ENCODE measurements around the gene PHLDB3.

Gene PHLDB3

DNA sequence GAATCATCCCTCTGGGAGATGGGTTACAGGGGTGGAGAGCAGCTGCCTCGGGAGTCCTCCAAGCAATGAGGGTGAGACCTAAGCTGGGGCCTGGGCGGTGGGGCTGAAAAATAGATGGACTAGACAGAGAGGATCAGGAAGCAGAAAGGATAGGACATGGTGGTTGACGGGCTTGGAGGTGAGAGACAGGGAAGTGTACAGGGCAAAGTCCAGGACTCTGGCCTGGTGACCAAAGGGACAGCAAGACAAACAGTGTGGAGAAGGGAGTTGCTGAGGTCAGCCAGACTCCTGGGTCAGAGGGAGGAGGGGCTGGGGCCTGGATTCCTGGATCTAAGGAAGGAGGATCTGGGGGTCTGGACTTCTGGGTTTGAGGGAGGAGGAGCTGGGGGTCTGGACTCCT lies 5.5 kb downstream of the PHLDB3 start:
- no peak for DNase-seq (ENCODE audit: low spot score)

GRCh38 chr19:43498233-43498842 lies 6.2 kb downstream of the PHLDB3 start:
- DNase-seq (ENCODE audit: low spot score) = no peak

DNA sequence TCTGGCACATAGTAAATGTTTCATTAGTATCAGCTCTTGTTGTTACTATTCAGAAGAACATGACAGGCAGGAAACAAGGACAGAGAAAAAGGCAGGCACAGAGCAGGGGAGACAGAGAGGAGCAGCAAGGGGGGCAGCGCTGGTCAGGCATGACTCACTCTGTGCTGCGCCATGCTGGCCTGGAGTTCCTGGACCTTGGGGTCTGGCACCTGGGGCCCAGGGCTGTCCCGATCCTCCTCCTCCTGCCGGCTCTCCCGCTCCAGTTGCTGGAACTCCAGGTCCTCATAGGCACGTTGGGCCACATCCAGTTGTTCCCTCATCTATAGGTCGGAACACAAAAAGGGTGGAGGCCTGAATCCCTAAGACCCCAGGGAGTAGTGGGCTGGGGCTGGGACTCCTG lies 7.6 kb downstream of the PHLDB3 start:
- no peak for DNase-seq (ENCODE audit: low spot score)

DNA sequence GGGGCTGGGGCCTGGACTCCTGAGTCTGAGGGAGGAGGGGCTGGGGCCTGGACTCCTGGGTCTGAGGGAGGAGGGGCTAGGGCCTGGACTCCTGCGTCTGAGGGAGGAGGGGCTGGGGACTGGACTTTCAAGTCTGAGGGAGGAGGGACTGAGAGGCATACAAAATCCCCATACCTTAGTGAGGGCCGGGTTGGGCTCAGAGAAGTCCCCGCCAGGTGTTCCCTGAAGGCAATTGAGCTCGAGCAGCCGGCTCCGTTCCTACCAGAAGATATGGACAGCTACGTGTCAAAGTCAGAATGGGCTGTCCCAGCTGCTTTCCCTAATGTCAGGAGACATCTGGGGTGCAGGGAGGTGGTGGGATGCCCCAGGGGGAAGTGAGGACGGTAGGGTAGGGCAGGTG lies 9.5 kb downstream of the PHLDB3 start:
- DNase-seq (ENCODE audit: low spot score) = no peak

DNA sequence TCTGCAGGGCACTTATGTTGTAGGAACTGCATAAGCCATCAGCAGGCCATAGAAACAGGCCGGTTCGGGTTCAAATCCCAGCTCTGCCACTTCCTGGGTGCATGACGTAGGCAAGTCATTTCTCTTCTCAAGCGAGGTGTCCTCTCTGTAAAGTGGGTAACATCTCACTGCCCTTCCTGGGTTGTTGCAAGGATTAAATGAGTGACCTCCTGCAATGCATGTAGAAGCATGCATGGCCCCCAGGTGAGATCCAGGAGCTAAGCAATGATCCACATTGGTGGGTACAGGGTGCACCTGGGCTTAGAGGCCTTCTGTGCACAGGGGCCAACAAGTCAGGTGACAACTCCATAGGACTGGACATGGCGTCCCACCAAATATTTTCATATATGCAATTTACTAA lies 13.8 kb downstream of the PHLDB3 start:
- DNase-seq (ENCODE audit: low spot score) = no peak

DNA sequence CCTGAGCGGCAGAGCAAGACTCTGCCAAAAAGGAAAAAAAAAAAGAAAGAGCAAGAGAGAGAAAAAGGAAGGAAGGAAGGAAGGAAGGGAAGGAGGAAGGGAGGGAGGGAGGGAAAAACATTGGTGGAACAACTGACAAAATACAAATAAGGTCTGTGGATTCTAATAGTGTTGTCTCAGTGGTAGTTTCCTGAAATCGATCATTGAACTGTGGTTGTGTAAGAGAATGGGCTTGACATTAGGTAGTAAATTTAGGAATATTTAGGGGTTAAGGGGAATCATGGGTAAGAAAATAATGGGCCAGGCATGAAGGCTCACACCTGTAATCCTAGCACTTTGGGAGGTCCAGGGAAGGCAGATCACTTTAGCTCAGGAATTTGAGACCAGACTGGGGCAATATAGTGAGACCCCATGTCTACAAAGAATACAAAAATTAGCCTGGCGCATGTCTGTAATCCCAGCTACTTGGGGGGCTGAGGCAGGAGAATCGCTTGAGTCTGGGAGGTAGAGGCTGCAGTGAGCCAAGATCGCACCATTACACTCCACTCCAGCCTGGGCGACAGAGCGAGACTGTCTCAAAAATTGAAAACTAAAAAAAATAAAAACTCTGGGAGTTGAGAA lies 14.5 kb downstream of the PHLDB3 start:
- no peak for DNase-seq (ENCODE audit: low spot score)

DNA sequence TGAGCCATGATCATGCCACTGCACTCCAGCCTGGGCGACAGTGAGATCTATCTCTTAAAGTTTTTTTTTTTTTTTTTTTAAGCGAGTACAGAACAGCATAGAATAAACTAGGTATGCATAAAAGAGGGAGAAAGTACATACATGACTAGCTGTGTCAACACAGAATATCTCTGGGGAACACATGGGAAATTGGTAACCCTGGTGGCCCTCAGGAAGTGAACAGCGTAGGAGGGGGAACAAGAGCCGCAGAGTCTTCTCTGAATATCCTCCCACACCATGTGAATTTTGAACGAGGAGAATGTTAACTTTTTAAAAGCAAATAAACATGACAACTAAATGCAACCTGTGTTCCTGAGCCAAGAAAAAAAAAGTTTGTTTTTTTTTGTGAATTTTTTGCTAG lies 15.2 kb downstream of the PHLDB3 start:
- no peak for DNase-seq (ENCODE audit: low spot score)

DNA sequence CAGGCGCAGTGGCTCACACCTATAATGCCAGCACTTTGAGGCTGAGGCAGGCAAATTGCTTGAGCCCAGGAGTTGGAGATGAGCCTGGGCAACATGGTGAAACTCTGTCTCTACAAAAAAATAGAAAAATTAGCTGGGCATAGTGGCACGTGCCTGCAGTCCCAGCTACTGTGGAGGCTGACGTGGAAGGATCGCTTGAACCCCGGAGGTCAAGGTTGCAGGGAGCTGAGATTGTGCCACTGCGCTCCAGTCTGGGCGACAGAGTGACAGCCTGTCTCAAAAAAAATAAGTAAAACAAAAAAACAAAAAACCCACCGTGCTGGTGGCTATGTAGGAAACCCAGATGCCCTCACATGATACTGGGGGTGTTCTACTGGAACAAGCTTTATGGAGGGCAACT lies 16.4 kb downstream of the PHLDB3 start:
- no peak for DNase-seq (ENCODE audit: low spot score)

DNA sequence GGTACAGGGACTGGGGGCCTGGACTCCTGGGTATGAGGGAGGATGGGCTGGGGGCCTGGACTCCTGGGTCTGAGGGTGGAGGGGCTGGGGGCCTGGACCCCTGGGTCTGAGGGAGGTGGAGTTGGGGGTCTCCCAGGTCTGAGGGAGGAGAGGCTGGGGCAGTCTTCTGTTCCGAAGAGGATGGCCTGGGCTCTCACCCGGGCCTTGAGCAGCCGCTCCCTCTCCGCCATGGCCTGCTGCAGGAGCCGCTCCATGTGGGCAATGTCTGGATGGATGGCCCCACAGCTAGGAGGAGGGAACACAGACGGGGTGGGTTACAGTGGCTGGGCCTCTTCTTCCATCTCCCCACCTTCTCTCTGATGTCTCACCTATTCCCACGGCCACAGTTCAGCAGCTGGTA lies 18.1 kb downstream of the PHLDB3 start:
- no peak for DNase-seq (ENCODE audit: low spot score)

- no peak for DNase-seq (ENCODE audit: low spot score)
Observed at GRCh38 chr19:43485951-43486350, 18.6 kb downstream of the PHLDB3 start.

DNA sequence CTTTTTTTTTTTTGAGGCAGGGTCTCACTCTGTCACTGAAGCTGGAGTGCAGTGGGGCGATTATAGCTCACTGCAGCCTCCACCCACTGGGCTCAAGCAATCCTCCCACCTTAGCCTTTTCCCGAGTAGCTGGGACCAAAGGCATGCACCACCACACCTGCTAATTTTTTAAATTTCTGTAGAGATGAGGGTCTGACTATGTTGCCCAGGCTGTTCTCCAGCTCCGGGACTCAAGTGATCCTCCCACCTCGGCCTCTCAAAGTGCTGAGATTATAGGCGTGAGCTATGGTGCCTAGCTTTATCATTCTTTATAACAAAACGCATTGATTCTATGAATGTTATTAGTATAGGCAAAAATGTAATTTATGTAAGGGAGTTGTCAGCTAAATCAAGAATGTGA lies 21.3 kb downstream of the PHLDB3 start:
- no peak for DNase-seq (ENCODE audit: low spot score)

DNA sequence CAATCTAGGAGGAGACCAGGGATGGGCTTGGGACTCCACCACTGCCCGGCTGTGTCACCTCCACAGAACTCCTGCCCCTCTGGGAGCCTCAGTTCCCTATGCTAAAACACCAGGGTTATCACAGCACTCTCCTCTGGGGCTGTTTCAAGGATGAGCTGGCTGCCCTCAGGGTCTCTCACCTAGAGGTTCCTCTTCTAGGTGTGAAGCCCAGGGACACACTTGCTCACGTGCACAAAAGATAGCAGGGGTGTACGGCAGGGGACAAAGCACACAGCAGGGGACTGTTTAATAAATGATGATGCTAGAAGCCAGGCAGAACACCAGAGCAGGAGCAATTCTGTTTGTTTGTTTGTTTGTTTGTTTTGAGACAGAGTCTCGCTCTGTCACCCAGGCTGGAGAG lies 22.4 kb downstream of the PHLDB3 start:
- DNase-seq (ENCODE audit: low spot score) = no peak

- no peak for DNase-seq (ENCODE audit: low spot score)
Observed at GRCh38 chr19:43481701-43482100, 22.8 kb downstream of the PHLDB3 start.

DNA sequence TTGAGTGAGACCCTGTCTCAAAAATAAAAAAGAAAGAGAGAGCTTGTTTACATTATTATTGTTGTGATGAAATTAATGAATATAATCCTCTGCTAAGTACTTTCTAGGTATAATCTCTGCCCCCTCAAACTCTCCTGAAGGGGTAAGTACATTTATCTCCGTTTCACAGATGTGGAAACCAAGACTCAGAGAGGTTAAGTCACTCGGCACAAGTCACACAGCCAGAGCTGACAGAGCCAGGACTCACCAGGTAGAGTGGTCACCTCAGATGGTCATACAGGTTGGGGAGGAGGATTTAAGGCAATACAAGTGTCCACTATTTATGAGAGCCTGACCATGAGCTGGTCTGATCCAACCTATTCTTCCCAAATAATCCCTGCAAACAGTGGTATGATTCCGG lies 24.0 kb downstream of the PHLDB3 start:
- DNase-seq (ENCODE audit: low spot score) = no peak

DNA sequence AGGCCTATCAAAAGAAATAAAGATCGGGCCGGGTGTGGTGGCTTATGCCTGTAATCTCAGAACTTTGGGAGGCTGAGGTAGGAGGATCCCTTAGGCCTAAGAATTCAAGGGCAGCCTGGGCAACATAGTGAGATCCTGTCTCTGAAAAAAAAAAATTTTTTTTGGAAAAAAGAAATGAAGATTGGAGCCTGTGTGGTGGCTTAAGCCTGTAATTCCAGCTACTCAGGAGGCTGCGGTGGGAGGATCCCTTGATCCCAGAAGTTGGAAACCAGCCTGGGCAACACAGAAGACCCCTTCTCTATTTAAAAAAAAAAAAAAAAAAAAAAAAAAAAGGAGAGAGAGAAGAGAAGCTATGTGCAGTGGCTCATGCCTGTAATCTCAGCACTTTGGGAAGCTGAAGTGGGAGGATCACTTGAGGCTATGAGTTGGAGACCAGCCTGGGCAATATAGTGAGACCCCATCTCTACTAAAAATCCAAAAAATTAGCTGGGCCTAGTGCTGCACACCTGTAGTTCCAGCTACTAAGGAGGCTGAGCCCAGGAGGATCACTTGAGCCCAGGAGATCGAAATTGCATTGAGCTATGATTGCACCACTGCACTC lies 24.5 kb downstream of the PHLDB3 start:
- no peak for DNase-seq (ENCODE audit: low spot score)

GRCh38 chr19:43479226-43479625 lies 25.3 kb downstream of the PHLDB3 start:
- no peak for DNase-seq (ENCODE audit: low spot score)

GRCh38 chr19:43478323-43478722 lies 26.2 kb downstream of the PHLDB3 start:
- no peak for DNase-seq (ENCODE audit: low spot score)

GRCh38 chr19:43476606-43477005 lies 27.9 kb downstream of the PHLDB3 start:
- DNase-seq (ENCODE audit: low spot score) = peak; percentile 53

GRCh38 chr19:43474986-43475705 lies 29.4 kb downstream of the PHLDB3 start:
- DNase-seq (ENCODE audit: low spot score) = peak; percentile 98

- DNase-seq (ENCODE audit: low spot score) = no peak
Observed at GRCh38 chr19:43474487-43474886, 30.1 kb downstream of the PHLDB3 start.

DNA sequence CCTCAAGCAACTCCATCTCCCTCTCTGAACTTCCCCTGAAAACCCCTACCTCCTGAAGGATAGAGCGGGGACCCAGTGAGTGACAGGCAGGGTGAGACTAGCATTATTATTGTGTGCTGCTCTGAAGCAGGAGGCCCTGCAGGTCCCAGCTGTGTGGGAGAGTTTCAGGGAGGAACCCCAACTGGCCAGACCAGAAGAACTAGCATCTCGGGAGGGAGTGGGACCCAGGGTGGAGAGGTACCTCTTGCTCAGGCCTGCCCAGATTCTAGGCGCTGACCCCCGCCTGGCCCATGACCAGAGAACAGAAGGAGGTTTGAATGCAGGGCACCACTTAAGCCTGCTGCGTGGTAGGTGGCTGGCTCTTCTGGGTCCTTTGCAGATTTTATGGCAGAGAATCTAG lies 33.5 kb downstream of the PHLDB3 start:
- no peak for DNase-seq (ENCODE audit: low spot score)

DNA sequence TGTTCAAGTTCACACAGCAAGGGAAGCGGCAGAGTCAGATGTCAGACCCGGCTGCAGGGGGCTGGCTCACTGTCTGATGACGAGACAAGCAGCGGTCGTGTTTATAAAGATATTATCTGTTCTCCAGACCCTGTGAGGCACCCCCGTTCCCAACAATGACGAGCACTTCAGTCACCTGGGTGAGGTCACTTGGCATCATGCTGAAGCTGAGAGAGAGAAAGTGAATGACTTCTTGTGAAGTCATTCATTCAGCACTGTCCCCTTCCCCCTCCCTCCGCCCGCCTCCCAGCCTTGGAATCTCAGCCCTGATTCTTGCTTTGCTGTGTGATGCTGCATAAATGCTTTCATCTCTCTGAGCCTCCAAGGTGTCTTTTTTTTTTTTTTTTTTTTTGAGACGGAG lies 34.3 kb downstream of the PHLDB3 start:
- DNase-seq (ENCODE audit: low spot score) = no peak

GRCh38 chr19:43469160-43469480 lies 35.4 kb downstream of the PHLDB3 start:
- peak; percentile 64 for DNase-seq (ENCODE audit: low spot score)

Data from COLO829 (cell line).